Measurements from ENCODE around the gene MMP10.

Gene MMP10

DNA sequence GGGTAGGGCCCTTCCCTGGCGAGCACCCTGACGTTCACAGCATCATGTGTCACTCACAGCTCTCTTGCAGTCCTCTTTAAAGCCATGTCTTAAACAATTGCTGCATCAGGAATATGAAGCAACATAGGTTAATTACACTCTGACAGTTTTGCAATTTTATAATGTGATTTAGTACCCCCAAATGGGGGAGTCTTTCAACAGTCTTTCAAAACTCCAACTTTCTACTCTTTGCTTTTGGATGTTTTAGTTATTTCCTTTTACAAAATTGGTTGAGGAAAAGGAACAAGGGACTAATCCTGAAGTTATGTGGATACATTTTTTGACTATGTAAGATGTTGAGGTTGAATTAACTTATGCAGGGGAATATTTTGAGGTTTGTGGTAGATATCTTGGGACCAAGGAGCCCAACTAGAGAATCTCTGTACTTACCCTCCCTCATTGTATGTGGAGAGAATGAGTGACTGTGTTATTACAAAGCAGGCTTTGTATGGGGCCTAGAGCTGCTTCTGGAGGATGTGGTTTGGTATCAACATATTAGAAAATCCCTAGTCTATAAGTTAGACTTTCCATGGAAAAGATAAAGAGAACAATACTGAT lies 55.4 kb downstream of the MMP10 start, which contains the start of gene MMP8:
MMP8 (minus strand) TSS at position 51 of the 597 bp plus-strand sequence. CDS start 99 bp downstream, outside the sequence.
- Histone ChIP-seq H3K4me3 (ENCODE audit: insufficient read length, low read depth) (no peak within 1 kb of the TSS), H3K9me3 (ENCODE audit: insufficient read depth, low read length) (no peaks in the 10 kb centered on the region), H3K36me3 (ENCODE audit: insufficient read depth, insufficient read length, low read length) (no peaks in the 10 kb centered on the region), H3K27me3 (ENCODE audit: insufficient read depth, insufficient read length) (no peaks in the 10 kb centered on the region), H3K9ac (ENCODE audit: insufficient read length, low read depth) (no peak within 1 kb of the TSS), H3K4me1 (ENCODE audit: insufficient read depth, insufficient read length) (no peaks in the 10 kb centered on the region)
- no peak for TF ChIP-seq YY1 (IDR thresholded peaks at IDR 0.05; ENCODE audit: insufficient read depth, insufficient read length)
- TF ChIP-seq ZNF274 (IDR thresholded peaks at IDR 0.05; ENCODE audit: low read depth, low read length): no peak
- TF ChIP-seq SUZ12 (IDR thresholded peaks at IDR 0.05; ENCODE audit: extremely low read depth, insufficient read depth, insufficient read length): no peak
- DNase-seq (ENCODE audit: low read depth, low spot score): no peak

DNA sequence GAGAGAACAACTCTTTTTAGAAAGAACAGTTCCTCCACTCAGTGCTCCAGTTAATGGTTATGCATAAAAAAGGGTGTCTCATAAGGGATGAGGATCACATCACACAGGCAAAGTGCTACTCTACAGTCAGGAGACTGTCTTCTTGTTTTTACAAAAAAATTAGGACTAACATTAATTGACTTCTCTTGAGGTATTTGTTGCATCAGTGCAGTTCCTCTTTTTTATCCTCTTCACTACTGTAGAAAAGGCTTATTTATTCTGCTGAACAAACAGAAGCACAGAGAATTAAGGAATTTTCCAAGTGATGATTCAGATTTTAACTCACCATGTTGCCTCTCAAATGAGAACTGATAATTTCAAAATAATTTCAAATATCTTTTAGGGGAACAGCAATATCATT lies 57.6 kb downstream of the MMP10 start:
- Histone ChIP-seq H3K36me3 (ENCODE audit: insufficient read depth, insufficient read length, low read length) (no peaks in the 10 kb centered on the region), H3K27me3 (ENCODE audit: insufficient read depth, insufficient read length) (no peaks in the 10 kb centered on the region), H3K4me3 (ENCODE audit: insufficient read length, low read depth) (no peak overlapping the region), H3K4me1 (ENCODE audit: insufficient read depth, insufficient read length) (no peaks in the 10 kb centered on the region), H3K9me3 (ENCODE audit: insufficient read depth, low read length) (no peaks in the 10 kb centered on the region), H3K9ac (ENCODE audit: insufficient read length, low read depth) (no peak overlapping the region)
- DNase-seq (ENCODE audit: low read depth, low spot score): no peak
- TF ChIP-seq ZNF274 (IDR thresholded peaks at IDR 0.05; ENCODE audit: low read depth, low read length) (no peak), YY1 (IDR thresholded peaks at IDR 0.05; ENCODE audit: insufficient read depth, insufficient read length) (no peak), SUZ12 (IDR thresholded peaks at IDR 0.05; ENCODE audit: extremely low read depth, insufficient read depth, insufficient read length) (no peak)
